Transverse colon (tissue), 4 donors: ENCODE data around the gene MEGF10. TPM values are rescaled to one million over a fixed set of nuclear protein-coding genes. Genes with fewer than 3 reads are reported as not detected.

Source experiments
- DNase-seq: peaks from one replicate; pipeline ENCODE4 v3.0.0-alpha.2; 2019
- H3K27ac ChIP-seq, 4 donors: fragments of 200-600 bp; sonication (generic); 2 replicates each; pipeline ENCODE4 v1.5.1; 2016 to 2018; ENCODE audit warnings: inconsistent platforms in 4 of 4
- H3K27me3 ChIP-seq: fragments of 200-600 bp; sonication (generic); 2 replicates; pipeline ENCODE4 v1.5.1; 2017; ENCODE audit warnings: inconsistent platforms
- H3K36me3 ChIP-seq, 4 donors: fragments of 200-600 bp; sonication (generic); 2 replicates each; pipeline ENCODE4 v1.5.1; 2017 to 2019; ENCODE audit warnings: inconsistent platforms in 4 of 4
- H3K4me1 ChIP-seq, 4 donors: fragments of 200-600 bp; sonication (generic); 2 replicates each; pipeline ENCODE4 v1.5.1; 2017 to 2020; ENCODE audit warnings: inconsistent platforms in 4 of 4
- H3K4me3 ChIP-seq, 4 donors: fragments of 200-600 bp; sonication (generic); 1 replicate in 1 of 4; 2 replicates in 3 of 4; pipeline versions ENCODE4 v1.5.1 to v1.6.1; 2017 to 2019; ENCODE audit warnings: inconsistent platforms in 4 of 4
- H3K9me3 ChIP-seq, 2 donors: fragments of 200-600 bp; sonication (generic); 2 replicates each; pipeline ENCODE4 v1.5.1; 2017 to 2019; ENCODE audit warnings: inconsistent platforms in 2 of 2
- CTCF ChIP-seq, 5 experiments: fragments of 200-600 bp in 3 of 5; fragments of 450-650 bp in 2 of 5; sonication (generic) in 3 of 5; IDR thresholded peaks; 1 replicate in 2 of 5; 2 replicates in 3 of 5; pipeline ENCODE4 v1.5.1; 2016 to 2017; ENCODE audit warnings: antibody characterized with exemption in 5 of 5, inconsistent platforms in 3 of 5, mild to moderate bottlenecking in 2 of 5, moderate library complexity in 1 of 5
- EP300 ChIP-seq: sonication (generic); formaldehyde crosslinking; IDR thresholded peaks from one replicate; pipeline ENCODE4 v1.6.1; 2017; ENCODE audit warnings: antibody characterized with exemption, low read depth
- POLR2A ChIP-seq: fragments of 450-650 bp; IDR thresholded peaks from one replicate; pipeline ENCODE4 v1.6.1; 2016; ENCODE audit warnings: antibody characterized with exemption, mild to moderate bottlenecking, moderate library complexity
- POLR2AphosphoS5 ChIP-seq, 3 donors: sonication (generic); formaldehyde crosslinking; IDR thresholded peaks; one replicate each; pipeline ENCODE4 v1.6.1; 2016; ENCODE audit warnings: antibody characterized with exemption in 3 of 3
- WGBS, 2 donors: methylation state at CpG; one replicate each; pipeline ENCODE4 v1.1.5; 2018; ENCODE audit warnings: low coverage in 1 of 2; 5-methylcytosine and 5-hydroxymethylcytosine counted together
- in situ Hi-C, 4 donors: fragments of 200-750 bp; cut with MboI; loops; one replicate each; pipeline versions ENCODE4 v1.15.0 to v1.15.1; 2017; ENCODE audit warnings: low sequenced_read_pairs in 3 of 4, low pct_ligation_motif_present in 1 of 4, low pct_unique_long_range_greater_than_20kb in 1 of 4
- intact Hi-C: fragments of 100-400 bp; cut with DNase I; formaldehyde crosslinking; loops from one replicate; pipeline ENCODE4 v1.15.1; 2023; ENCODE audit warnings: low total_unique reads
- total RNA-seq, 4 donors: library from RNA; depleted of rRNA; stranded (reverse); fragments of >200 nt; gene quantifications; one replicate each; pipeline ENCODE4 v1.1.0, GENCODE V29; 2016

The MEGF10 gene
- total RNA-seq, 4 donors from 2014 or later: 0.68 to 3.0 (median 2.9) TPM; not detected in 1

DNA sequence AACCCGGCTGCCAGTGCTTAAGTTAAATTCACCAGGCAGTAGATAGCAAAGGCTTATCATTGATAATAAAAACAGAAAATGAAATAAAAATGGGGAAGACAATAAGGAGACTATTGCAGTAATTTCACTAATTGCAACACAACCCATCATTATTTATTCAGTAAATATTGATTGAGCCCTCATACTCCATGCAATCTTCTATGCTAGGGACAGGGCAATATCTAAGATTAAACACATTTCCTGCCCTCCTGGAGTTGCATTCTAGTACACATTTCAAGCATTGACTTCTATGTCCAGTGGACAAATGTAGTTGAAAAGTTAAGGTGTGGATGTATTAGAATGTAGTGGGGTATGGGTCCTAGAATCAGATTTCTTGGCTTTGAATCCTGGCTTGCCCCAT is 12.8 kb downstream of the MEGF10 start:
- intact Hi-C loops (no loop called here), in situ Hi-C loops (loop anchor here (10.0 to 25.0 kb wide), 4 partner anchors 184 to 641 kb away; no protein-coding TSS in a partner anchor)
- no peak for DNase-seq
- Histone ChIP-seq H3K4me1 (peaks cover 0 to 5% (median 0%) of the 10 kb centered on the region in 4 donors), H3K27me3 (no peaks in the 10 kb centered on the region), H3K4me3 (no peak overlapping the region), H3K36me3 (no peaks in the 10 kb centered on the region), H3K9me3 (no peaks in the 10 kb centered on the region), H3K27ac (no peak overlapping the region)
- TF ChIP-seq EP300 (no peak), CTCF (IDR thresholded peaks at IDR 0.05) (no peak), POLR2AphosphoS5 (IDR thresholded peaks at IDR 0.05) (no peak), POLR2A (no peak)
- WGBS, 2 donors: 100% methylated on average over 1 of the region's 1 CpG

DNA sequence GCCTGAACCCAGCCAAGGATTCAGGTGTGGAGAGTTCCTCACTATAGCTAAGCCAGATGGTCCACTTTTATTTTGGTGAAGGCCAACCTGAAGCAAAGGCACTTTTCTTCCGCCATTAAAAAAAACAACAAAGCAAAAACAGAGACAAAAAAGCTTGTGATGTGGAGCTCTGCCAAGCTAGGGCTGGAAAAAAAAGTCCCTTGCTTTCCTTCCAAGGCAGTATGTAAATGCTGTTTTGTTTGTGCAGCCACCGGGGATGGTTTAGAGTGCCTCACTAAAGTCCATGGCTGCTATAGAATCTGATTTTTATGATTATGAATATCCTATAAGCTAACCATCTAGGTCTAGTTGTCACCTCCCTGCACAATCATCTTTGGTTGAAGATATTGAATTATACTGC is 14.9 kb downstream of the MEGF10 start:
- Histone ChIP-seq H3K27ac (no peak overlapping the region), H3K36me3 (no peaks in the 10 kb centered on the region), H3K27me3 (no peaks in the 10 kb centered on the region), H3K4me3 (no peak overlapping the region), H3K4me1 (peaks cover 0 to 5% (median 0%) of the 10 kb centered on the region in 4 donors), H3K9me3 (no peaks in the 10 kb centered on the region)
- no peak for DNase-seq
- in situ Hi-C loops (loop anchor here (10.0 to 25.0 kb wide), 4 partner anchors 182 to 643 kb away; no protein-coding TSS in a partner anchor), intact Hi-C loops (loop anchor here (5.0 kb wide), 1 partner anchor 412 kb away; no protein-coding TSS in a partner anchor)
- 0 to 28% methylated on average over 1 to 2 of the region's 2 CpGs for WGBS, 2 donors
- TF ChIP-seq EP300 (no peak), CTCF (IDR thresholded peaks at IDR 0.05) (no peak), POLR2A (no peak), POLR2AphosphoS5 (IDR thresholded peaks at IDR 0.05) (no peak)

- Histone ChIP-seq H3K27ac (no peak overlapping the region), H3K36me3 (no peaks in the 10 kb centered on the region), H3K27me3 (no peaks in the 10 kb centered on the region), H3K9me3 (no peaks in the 10 kb centered on the region), H3K4me3 (no peak overlapping the region), H3K4me1 (peaks cover 0 to 5% (median 0%) of the 10 kb centered on the region in 4 donors)
- in situ Hi-C loops: loop anchor here (10.0 to 25.0 kb wide), 4 partner anchors 181 to 644 kb away; no protein-coding TSS in a partner anchor
- no peak for TF ChIP-seq CTCF (IDR thresholded peaks at IDR 0.05)
- TF ChIP-seq POLR2AphosphoS5 (IDR thresholded peaks at IDR 0.05): no peak
- TF ChIP-seq POLR2A: no peak
- TF ChIP-seq EP300: no peak
- no peak for DNase-seq
- intact Hi-C loops: loop anchor here (5.0 kb wide), 1 partner anchor 411 kb away; no protein-coding TSS in a partner anchor
- WGBS, 2 donors: 63 to 87% methylated on average over 1 to 3 of the region's 3 CpGs
Measured at GRCh38 chr5:127306036-127306435, 15.4 kb downstream of the MEGF10 start.

DNA sequence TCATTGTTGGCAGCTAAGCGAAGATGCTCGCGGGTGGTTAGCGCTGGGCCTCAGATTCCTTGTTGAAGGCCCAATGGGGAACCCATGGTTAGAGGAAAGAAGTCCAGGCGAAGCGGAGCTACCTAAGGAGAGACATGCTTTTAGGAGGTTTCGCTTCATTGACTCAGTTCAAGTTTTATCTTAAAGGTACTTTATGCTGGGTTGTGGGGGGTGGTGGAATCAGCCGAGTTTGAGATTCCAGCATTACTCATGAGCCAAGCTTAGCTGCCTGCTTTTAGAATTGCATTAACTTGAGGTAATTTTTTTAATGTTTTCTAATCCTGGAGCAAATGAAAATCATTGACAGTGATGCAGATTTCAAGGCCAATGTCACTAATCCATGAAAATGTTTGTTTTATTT is 16.1 kb downstream of the MEGF10 start:
- 63 to 91% methylated on average over 3 to 8 of the region's 8 CpGs for WGBS, 2 donors
- no peak for DNase-seq
- Histone ChIP-seq H3K36me3 (no peaks in the 10 kb centered on the region), H3K9me3 (no peaks in the 10 kb centered on the region), H3K27me3 (no peaks in the 10 kb centered on the region), H3K27ac (no peak overlapping the region), H3K4me1 (peaks cover 0 to 5% (median 0%) of the 10 kb centered on the region in 4 donors), H3K4me3 (no peak overlapping the region)
- intact Hi-C loops: loop anchor here (5.0 kb wide), 1 partner anchor 411 kb away; no protein-coding TSS in a partner anchor
- TF ChIP-seq POLR2AphosphoS5 (IDR thresholded peaks at IDR 0.05) (no peak), EP300 (no peak), CTCF (IDR thresholded peaks at IDR 0.05) (no peak), POLR2A (no peak)
- in situ Hi-C loops: loop anchor here (10.0 to 25.0 kb wide), 4 partner anchors 181 to 644 kb away; no protein-coding TSS in a partner anchor
